Measurements from ENCODE around the gene SIGLEC14. TPM values are rescaled to one million over a fixed set of nuclear protein-coding genes. Genes with fewer than 3 reads are reported as not detected.

The SIGLEC14 gene
- total and polyA plus RNA-seq, 2 experiments from 2014 or later: not detected

GRCh38 chr19:51632126-51632525 is 14.5 kb downstream of the SIGLEC14 start:
- DNase-seq (ENCODE audit: low spot score) (no peak), ATAC-seq (no peak)
- H3K4me1 Mint-ChIP-seq: no peaks in the 10 kb centered on the region
- H3K36me3 Mint-ChIP-seq (ENCODE audit: low read depth): peaks cover 27% of the 10 kb centered on the region
- H3K9me3 Mint-ChIP-seq: peaks cover 85% of the 10 kb centered on the region
- Histone ChIP-seq H3K36me3 (ENCODE audit: insufficient read depth) (peaks cover 2% of the 10 kb centered on the region; the same call in 1 of the 2 replicates), H3K4me2 (no peak overlapping the region), H2AFZ (no peak overlapping the region), H3K79me2 (replicated peaks; ENCODE audit: insufficient read depth) (no peaks in the 10 kb centered on the region), H3K4me3 (no peak overlapping the region), H3F3A (replicated peaks; ENCODE audit: low read depth) (no peaks in the 10 kb centered on the region), H3K9me2 (ENCODE audit: insufficient read depth) (no peaks in the 10 kb centered on the region), H4K20me1 (replicated peaks; ENCODE audit: insufficient read depth) (no peaks in the 10 kb centered on the region), H3K4me1 (ENCODE audit: insufficient read depth) (no peaks in the 10 kb centered on the region), H3K27me3 (ENCODE audit: insufficient read depth) (no peaks in the 10 kb centered on the region), H3K27ac (ENCODE audit: low read depth) (no peak overlapping the region)
- no peak overlapping the region for H3K27ac Mint-ChIP-seq
- TF ChIP-seq ETS1 (IDR thresholded peaks at IDR 0.05) (no peak), EZH2 (IDR thresholded peaks at IDR 0.05; ENCODE audit: low read depth, unreplicated experiment) (no peak), ZNF114 (CRISPR knock-in tag; IDR thresholded peaks at IDR 0.05) (no peak), JUNB (IDR thresholded peaks at IDR 0.05; ENCODE audit: unreplicated experiment) (no peak), CREB1 (CRISPR knock-in tag; IDR thresholded peaks at IDR 0.05; ENCODE audit: low read depth) (no peak), POLR2AphosphoS5 (IDR thresholded peaks at IDR 0.05; ENCODE audit: low read depth) (no peak), NANOG (IDR thresholded peaks at IDR 0.05; ENCODE audit: borderline replicate concordance) (no peak), ZNF462 (CRISPR knock-in tag; IDR thresholded peaks at IDR 0.05) (no peak), EZH2phosphoT487 (IDR thresholded peaks at IDR 0.05; ENCODE audit: unreplicated experiment) (no peak), REST (IDR thresholded peaks at IDR 0.05; ENCODE audit: unreplicated experiment) (no peak), CTCF (conservative IDR thresholded peaks at IDR 0.05; ENCODE audit: low read depth in 2 of 2) (no peak), STAT1 (IDR thresholded peaks at IDR 0.05; ENCODE audit: unreplicated experiment) (no peak), ZNF331 (CRISPR knock-in tag; IDR thresholded peaks at IDR 0.05; ENCODE audit: low read depth) (no peak)
- no peak overlapping the region for H3K4me3 Mint-ChIP-seq
- peaks cover 6% of the 10 kb centered on the region for H3K27me3 Mint-ChIP-seq (ENCODE audit: insufficient read depth, low read depth, poor library complexity)

Data from GM23338 (cell line).